Measurements from ENCODE around the gene IL6R. TPM values are rescaled to one million over a fixed set of nuclear protein-coding genes. Genes with fewer than 3 reads are reported as not detected.

Gene IL6R
- total RNA-seq, 3 donors from 2014 or later, result 23.6 to 26.8 (median 24.0) TPM

DNA sequence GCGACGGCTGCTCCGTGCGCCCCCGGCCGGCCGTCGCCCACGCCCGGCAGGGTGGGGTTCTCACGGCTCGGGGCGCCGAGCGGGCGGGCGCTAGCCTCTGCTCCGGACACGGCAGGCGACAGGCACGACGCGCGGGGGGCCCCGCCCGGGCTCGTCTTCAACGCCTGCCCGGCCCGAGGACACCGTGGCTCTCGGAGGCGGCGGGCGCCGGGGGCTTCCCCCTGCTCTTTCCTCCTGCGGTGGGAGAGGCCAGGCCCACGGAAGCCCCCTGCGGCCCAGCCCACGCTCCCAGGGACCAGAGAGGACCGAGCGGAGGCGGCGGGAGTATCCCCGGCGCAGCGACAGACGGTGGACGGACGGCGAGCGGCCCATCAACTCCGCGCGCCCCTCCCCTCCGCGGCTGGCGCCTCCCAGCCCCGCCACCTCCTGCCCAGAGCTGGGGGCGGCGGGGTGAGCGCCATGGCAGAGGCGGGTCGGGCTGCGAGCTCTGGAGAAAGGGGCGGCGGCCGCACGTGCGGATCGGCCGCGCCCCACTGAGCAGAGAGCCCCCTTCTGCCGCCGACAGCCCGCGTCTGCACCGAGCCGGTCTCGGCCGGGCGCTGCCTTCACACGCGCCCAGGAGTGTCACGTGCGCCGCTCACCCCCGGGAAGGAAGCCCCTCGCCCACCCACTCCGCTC lies 97.1 kb downstream of the IL6R start, which contains the start of the genes SHE and TDRD10:
SHE (minus strand) TSS at position 347 of the 678 bp plus-strand sequence. CDS start 386 bp downstream, outside the sequence.
TDRD10 (plus strand) TSS at position 154 of the 678 bp plus-strand sequence. CDS start 4,685 bp downstream, outside the sequence.
- intact Hi-C loops (cut with DNase I; ENCODE audit: low total_unique reads), result no loop called here
- TF ChIP-seq POLR2AphosphoS5 (IDR thresholded peaks at IDR 0.05) (no peak), POLR2A (IDR thresholded peaks at IDR 0.05) (no peak)
- TF ChIP-seq, protein P1, sequence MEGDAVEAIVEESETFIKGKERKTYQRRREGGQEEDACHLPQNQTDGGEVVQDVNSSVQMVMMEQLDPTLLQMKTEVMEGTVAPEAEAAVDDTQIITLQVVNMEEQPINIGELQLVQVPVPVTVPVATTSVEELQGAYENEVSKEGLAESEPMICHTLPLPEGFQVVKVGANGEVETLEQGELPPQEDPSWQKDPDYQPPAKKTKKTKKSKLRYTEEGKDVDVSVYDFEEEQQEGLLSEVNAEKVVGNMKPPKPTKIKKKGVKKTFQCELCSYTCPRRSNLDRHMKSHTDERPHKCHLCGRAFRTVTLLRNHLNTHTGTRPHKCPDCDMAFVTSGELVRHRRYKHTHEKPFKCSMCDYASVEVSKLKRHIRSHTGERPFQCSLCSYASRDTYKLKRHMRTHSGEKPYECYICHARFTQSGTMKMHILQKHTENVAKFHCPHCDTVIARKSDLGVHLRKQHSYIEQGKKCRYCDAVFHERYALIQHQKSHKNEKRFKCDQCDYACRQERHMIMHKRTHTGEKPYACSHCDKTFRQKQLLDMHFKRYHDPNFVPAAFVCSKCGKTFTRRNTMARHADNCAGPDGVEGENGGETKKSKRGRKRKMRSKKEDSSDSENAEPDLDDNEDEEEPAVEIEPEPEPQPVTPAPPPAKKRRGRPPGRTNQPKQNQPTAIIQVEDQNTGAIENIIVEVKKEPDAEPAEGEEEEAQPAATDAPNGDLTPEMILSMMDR (IDR thresholded peaks at IDR 0.05), result no peak
- Histone ChIP-seq H3K9me3 (no peaks in the 10 kb centered on the region), H3K27ac (peak within 1 kb of the TSS; percentile 13 to 70), H3K4me3 (peak within 1 kb of the TSS; percentile 59 to 70 (median 59)), H3K27me3 (peaks cover 0 to 12% of the 10 kb centered on the region in 2 donors), H3K4me1 (no peaks in the 10 kb centered on the region), H3K36me3 (no peaks in the 10 kb centered on the region)
- DNase-seq (ENCODE audit: low spot score in 2 of 2), result no peak

DNA sequence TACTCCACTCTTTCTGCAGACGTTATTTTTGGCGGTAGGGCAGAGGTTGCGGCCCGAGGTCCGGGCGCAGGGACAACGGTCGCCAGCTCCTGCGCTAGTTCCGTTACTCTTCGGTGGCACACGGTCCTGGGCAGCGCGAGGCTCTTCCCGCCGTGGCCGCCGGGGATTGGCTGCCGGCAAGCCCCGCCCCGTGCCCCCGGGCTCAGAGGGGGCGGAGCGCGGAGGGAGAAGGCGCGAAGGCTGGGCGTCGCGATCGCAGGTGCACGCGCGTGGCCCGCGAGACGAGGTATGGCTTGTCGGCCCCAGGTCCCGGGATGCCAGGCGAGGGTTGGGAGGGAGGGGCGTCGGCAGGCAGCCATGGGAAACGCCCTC lies 97.6 kb downstream of the IL6R start:
- TF ChIP-seq, protein P1 (IDR thresholded peaks at IDR 0.05), result no peak
- TF ChIP-seq POLR2AphosphoS5 (IDR thresholded peaks at IDR 0.05), result no peak
- no peak for TF ChIP-seq POLR2A (IDR thresholded peaks at IDR 0.05)
- Histone ChIP-seq H3K4me1 (no peaks in the 10 kb centered on the region), H3K36me3 (no peaks in the 10 kb centered on the region), H3K27me3 (peaks cover 0 to 12% of the 10 kb centered on the region in 2 donors), H3K9me3 (no peaks in the 10 kb centered on the region), H3K27ac (peak overlapping the region in 1 of 2 donors; percentile 70), H3K4me3 (peak overlapping the region; percentile 59 to 70 (median 59))
- intact Hi-C loops (cut with DNase I; ENCODE audit: low total_unique reads), result no loop called here
- no peak for DNase-seq (ENCODE audit: low spot score in 2 of 2)

DNA sequence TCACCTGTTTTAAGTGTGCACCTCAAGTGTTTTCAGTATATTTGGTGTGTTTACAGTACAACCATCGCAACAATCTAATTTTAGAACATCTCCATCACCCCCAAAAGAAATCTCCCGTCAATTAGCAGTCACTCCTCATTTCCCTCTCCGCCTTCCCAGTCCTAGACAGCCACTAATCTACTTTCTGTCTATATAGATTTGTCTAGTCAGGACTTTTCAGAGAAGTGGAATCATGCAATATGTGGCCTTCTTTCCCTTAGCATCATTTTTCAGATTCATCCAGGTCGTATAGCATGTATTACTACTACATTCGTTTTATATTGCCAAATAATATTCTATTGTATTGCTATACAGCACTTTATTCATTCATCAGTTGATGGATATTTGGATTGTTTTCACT lies 98.8 kb downstream of the IL6R start:
- no peaks in the 10 kb centered on the region for H3K36me3 ChIP-seq
- DNase-seq (ENCODE audit: low spot score in 2 of 2), result no peak
- no peak overlapping the region for H3K4me3 ChIP-seq
- H3K9me3 ChIP-seq, result no peaks in the 10 kb centered on the region
- H3K27me3 ChIP-seq, result peaks cover 0 to 12% of the 10 kb centered on the region in 2 donors
- no peak overlapping the region for H3K27ac ChIP-seq
- no peaks in the 10 kb centered on the region for H3K4me1 ChIP-seq
- intact Hi-C loops (cut with DNase I; ENCODE audit: low total_unique reads), result no loop called here
- TF ChIP-seq POLR2A (IDR thresholded peaks at IDR 0.05) (no peak), POLR2AphosphoS5 (IDR thresholded peaks at IDR 0.05) (no peak)
- TF ChIP-seq, protein P1 (IDR thresholded peaks at IDR 0.05), result no peak

DNA sequence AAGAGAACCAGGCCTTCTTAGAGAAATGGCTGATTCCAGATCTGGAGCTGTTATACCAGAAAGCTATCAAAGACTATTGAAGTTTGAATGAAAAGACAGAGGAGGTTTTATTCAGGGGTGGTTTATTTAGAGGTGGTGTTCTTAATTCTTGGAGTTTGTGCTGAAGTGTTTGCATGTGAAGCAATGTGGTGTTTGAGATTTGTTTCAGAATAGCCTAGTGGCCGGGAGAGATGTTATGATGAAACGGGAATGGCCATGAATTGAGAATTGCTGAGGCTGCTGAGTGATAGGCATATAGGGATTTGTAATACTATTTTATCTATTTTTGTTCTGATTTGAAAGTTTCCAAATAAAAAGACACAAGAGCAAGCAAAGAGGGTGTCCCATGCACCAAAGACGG lies 107.6 kb downstream of the IL6R start:
- no peak overlapping the region for H3K4me3 ChIP-seq
- no peaks in the 10 kb centered on the region for H3K27me3 ChIP-seq
- no peaks in the 10 kb centered on the region for H3K36me3 ChIP-seq
- H3K27ac ChIP-seq, result no peak overlapping the region
- no peak for TF ChIP-seq POLR2AphosphoS5 (IDR thresholded peaks at IDR 0.05)
- no peak for TF ChIP-seq POLR2A (IDR thresholded peaks at IDR 0.05)
- TF ChIP-seq, protein P1 (IDR thresholded peaks at IDR 0.05), result no peak
- H3K4me1 ChIP-seq, result no peaks in the 10 kb centered on the region
- DNase-seq (ENCODE audit: low spot score in 2 of 2), result no peak
- H3K9me3 ChIP-seq, result no peaks in the 10 kb centered on the region
- intact Hi-C loops (cut with DNase I; ENCODE audit: low total_unique reads), result no loop called here

DNA sequence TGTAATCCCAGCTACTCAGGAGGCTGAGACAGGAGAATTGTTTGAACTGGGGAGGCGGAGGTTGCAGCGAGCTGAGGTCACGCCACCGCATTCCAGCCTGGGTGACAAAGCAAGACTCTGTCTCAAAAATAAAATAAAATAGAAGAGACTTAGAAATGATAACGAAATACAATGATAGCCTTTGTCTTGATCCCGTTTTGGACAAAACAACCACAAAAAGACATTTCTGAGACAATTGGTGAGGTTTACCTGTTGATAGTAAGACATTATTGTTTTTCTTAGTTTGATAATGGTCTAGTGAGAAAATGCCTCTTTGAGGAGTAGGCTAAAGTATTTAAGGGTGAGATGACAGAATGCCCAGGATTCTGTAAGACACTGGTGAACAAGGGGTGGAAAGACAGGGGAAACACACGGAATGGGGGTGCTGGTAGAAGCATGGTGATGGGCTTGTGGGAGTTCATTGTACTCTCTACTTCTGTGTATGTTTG lies 109.0 kb downstream of the IL6R start:
- intact Hi-C loops (cut with DNase I; ENCODE audit: low total_unique reads), result no loop called here
- H3K9me3 ChIP-seq, result no peaks in the 10 kb centered on the region
- no peak overlapping the region for H3K4me3 ChIP-seq
- no peak for DNase-seq (ENCODE audit: low spot score in 2 of 2)
- no peaks in the 10 kb centered on the region for H3K27me3 ChIP-seq
- no peak overlapping the region for H3K27ac ChIP-seq
- no peaks in the 10 kb centered on the region for H3K4me1 ChIP-seq
- H3K36me3 ChIP-seq, result no peaks in the 10 kb centered on the region
- TF ChIP-seq, protein P1 (IDR thresholded peaks at IDR 0.05), result no peak
- TF ChIP-seq POLR2A (IDR thresholded peaks at IDR 0.05) (no peak), POLR2AphosphoS5 (IDR thresholded peaks at IDR 0.05) (no peak)
